HT-29 (cell line): ENCODE measurements around the gene AMACR. TPM values are rescaled to one million over a fixed set of nuclear protein-coding genes. Genes with fewer than 3 reads are reported as not detected.

ENCODE experiments used
- small RNA-seq: library from RNA; depleted of rRNA; stranded (forward); fragments of <200 nt; gene quantifications from one replicate; pipeline ENCODE3, GENCODE V24; 2014
- total RNA-seq: library from RNA; depleted of rRNA; stranded (reverse); fragments of >200 nt; shearing (Covaris generic); gene quantifications from 2 replicates; pipeline ENCODE4 v1.2.3, GENCODE V29; 2014; rRNA removed

AMACR gene
- total RNA-seq, 1 experiment from 2014 or later: 11.0 TPM

Small RNAs within 50 kb of the gene (small RNA-seq; reads per million reads assigned to genes)
- not detected for gene AC139783.1

Other genes with a start within 250 kb of the AMACR start
- not detected in 2 replicates for gene ADAMTS12, start 116.1 kb downstream of the AMACR start, total RNA-seq
- not detected in 2 replicates for gene RXFP3, start 71.7 kb downstream of the AMACR start, total RNA-seq
- not detected in 2 replicates for gene SLC45A2, start 23.4 kb downstream of the AMACR start, total RNA-seq
- gene C1QTNF3, start 35.2 kb upstream of the AMACR start, total RNA-seq: 2.7 and 2.9 TPM in 2 replicates